H1 (cell line): ENCODE results near the gene NEDD4L. TPM values are rescaled to one million over a fixed set of nuclear protein-coding genes. Genes with fewer than 3 reads are reported as not detected.

Source experiments
- CBX8 ChIP-seq: fragments of 300-800, 300-1000 bp; sonication (generic); IDR thresholded peaks from 2 replicates; pipeline ENCODE4 v1.7.1; 2016; ENCODE audit warnings: low read depth, low read length, borderline replicate concordance
- JUND ChIP-seq: IDR thresholded peaks from 2 replicates; pipeline ENCODE4 v1.6.1; 2011; ENCODE audit warnings: mild to moderate bottlenecking, improper control_type of control experiment, low read length
- ZNF274 ChIP-seq: IDR thresholded peaks from 2 replicates; pipeline ENCODE4 v1.7.0; 2012; ENCODE audit warnings: low read length, borderline replicate concordance; ENCODE audit errors: extremely low read depth
- polyA plus RNA-seq, 7 experiments: library from polyadenylated mRNA; depleted of rRNA in 3 of 7; stranded (reverse) in 5 of 7; unstranded in 2 of 7; fragments of >200 nt in 5 of 7; fragments of 200-250 nt in 2 of 7; gene quantifications; 1 replicate in 5 of 7; 2 replicates in 1 of 7; 4 replicates in 1 of 7; pipeline versions ENCODE4 v1.2.1 to v1.2.3, GENCODE V29; 2011 to 2013; ENCODE audit warnings: missing spikeins in 2 of 7, mixed read lengths in 2 of 7
- total RNA-seq: library from RNA; stranded (reverse); fragmentation: NEBNext Ultra II Directional; extraction: Animal tissue kit (Norgen Biotek cat#: 25700); gene quantifications from 2 replicates; pipeline ENCODE4 v1.2.1, GENCODE V29; 2021
- TF ChIP-seq, protein P1 (sequence below): IDR thresholded peaks from 2 replicates; pipeline ENCODE4 v1.6.1; 2012; ENCODE audit warnings: inconsistent platforms

NEDD4L gene
- total and polyA plus RNA-seq, 2 of the 8 experiments (the other 6 are each of a cell fraction or from before 2014, with no cell fraction given), result 37.3 to 69.8 TPM

DNA sequence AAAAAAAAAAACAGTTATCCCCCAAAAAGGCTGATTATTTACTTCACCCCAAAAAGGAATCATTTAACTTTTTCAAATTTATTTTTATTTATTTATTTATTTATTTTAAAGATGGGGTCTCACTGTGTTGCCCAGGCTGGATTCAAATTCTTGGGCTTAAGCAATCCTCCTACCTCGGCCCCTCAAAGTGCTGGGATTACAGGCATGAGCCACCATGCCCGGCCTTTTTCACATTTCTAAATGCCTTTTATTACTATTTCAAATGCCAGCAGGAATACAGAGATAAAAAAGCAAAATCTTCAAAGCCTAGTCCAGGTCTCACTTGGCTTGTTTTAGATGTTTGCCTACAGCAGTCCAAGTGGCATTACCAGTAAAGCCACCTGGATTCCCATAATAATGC is 345.7 kb downstream of the NEDD4L start (continued):
- TF ChIP-seq, protein P1, sequence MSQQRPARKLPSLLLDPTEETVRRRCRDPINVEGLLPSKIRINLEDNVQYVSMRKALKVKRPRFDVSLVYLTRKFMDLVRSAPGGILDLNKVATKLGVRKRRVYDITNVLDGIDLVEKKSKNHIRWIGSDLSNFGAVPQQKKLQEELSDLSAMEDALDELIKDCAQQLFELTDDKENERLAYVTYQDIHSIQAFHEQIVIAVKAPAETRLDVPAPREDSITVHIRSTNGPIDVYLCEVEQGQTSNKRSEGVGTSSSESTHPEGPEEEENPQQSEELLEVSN, result no peak
- TF ChIP-seq ZNF274, result no peak
- no peak for TF ChIP-seq JUND
- no peak for TF ChIP-seq CBX8
